Activated T-helper 9 cell treated with anti-CD3 and anti-CD28 coated beads, Interleukin-2, amount 50 U/mL, for 16 hours (primary cell): ENCODE results near the gene PSMB1.
"Not testable (repeated sequence)": the region's sequence is repeated elsewhere in the genome, so short reads cannot be mapped to it uniquely, and the experiment has no call there.

Experiments
- DNase-seq: peaks from one replicate; pipeline ENCODE4 v3.0.0-alpha.2; 2020; ENCODE audit warnings: low read depth

PSMB1 gene

GRCh38 chr6:170502733-170503413, 50.2 kb downstream of the PSMB1 start:
- not testable (repeated sequence) for DNase-seq

GRCh38 chr6:170502268-170502667, 50.8 kb downstream of the PSMB1 start:
- not testable (repeated sequence) for DNase-seq

GRCh38 chr6:170500955-170501590, 52.0 kb downstream of the PSMB1 start:
- no peak for DNase-seq

- DNase-seq = no peak
These were observed 55.2 kb downstream of the PSMB1 start for GRCh38 chr6:170497841-170498301.

GRCh38 chr6:170493354-170493753, 59.8 kb downstream of the PSMB1 start:
- DNase-seq = no peak

- DNase-seq = no peak
These were observed 62.8 kb downstream of the PSMB1 start for GRCh38 chr6:170490259-170490658.

GRCh38 chr6:170489836-170490235, 63.3 kb downstream of the PSMB1 start:
- DNase-seq = no peak

- no peak for DNase-seq
These were observed 65.3 kb downstream of the PSMB1 start for GRCh38 chr6:170487707-170488329.

GRCh38 chr6:170485159-170485558, 67.9 kb downstream of the PSMB1 start:
- DNase-seq = no peak
